ENCODE results near the gene RNU1-1. TPM values are rescaled to one million over a fixed set of nuclear protein-coding genes. Genes with fewer than 3 reads are reported as not detected.
"Not testable (repeated sequence)": the region's sequence is repeated elsewhere in the genome, so short reads cannot be mapped to it uniquely, and the experiment has no call there.

The RNU1-1 gene
- polyA plus RNA-seq, 4 donors, result not detected

- not testable (repeated sequence) for DNase-seq (ENCODE audit: low read depth in 4 of 4, low spot score in 3 of 4)
These were observed 11.7 kb upstream of the RNU1-1 start for GRCh38 chr1:16525769-16526168.

DNA sequence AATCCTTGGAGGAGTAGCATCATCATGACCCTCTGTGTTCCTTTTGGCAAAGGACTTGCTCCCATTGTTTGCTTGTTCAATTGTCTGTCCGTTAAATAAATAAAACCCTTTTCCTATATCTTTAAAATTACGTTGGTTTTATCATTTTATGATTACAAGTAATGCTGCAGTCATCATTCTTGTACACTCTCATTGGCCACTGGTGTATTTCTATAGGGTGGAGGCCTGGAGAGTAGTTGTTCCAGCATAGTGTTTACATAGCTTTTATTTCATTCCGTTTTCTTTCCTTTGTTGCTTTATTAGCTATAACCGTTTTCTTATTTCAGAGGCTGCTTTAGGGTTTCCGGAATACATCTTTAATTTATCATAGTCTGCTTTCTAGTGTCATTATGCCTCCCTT lies 7.6 kb upstream of the RNU1-1 start:
- DNase-seq (ENCODE audit: low read depth in 4 of 4, low spot score in 3 of 4), result not testable (repeated sequence)

GRCh38 chr1:16521288-16521583 lies 7.2 kb upstream of the RNU1-1 start:
- DNase-seq (ENCODE audit: low read depth in 4 of 4, low spot score in 3 of 4), result no peak

- not testable (repeated sequence) for DNase-seq (ENCODE audit: low read depth in 4 of 4, low spot score in 3 of 4)
These were observed 6.6 kb upstream of the RNU1-1 start for GRCh38 chr1:16520435-16521287.

- not testable (repeated sequence) for DNase-seq (ENCODE audit: low read depth in 4 of 4, low spot score in 3 of 4)
These were observed 5.3 kb upstream of the RNU1-1 start for GRCh38 chr1:16519255-16519951.

GRCh38 chr1:16518913-16519254 lies 4.8 kb upstream of the RNU1-1 start:
- not testable (repeated sequence) for DNase-seq (ENCODE audit: low read depth in 4 of 4, low spot score in 3 of 4)

DNA sequence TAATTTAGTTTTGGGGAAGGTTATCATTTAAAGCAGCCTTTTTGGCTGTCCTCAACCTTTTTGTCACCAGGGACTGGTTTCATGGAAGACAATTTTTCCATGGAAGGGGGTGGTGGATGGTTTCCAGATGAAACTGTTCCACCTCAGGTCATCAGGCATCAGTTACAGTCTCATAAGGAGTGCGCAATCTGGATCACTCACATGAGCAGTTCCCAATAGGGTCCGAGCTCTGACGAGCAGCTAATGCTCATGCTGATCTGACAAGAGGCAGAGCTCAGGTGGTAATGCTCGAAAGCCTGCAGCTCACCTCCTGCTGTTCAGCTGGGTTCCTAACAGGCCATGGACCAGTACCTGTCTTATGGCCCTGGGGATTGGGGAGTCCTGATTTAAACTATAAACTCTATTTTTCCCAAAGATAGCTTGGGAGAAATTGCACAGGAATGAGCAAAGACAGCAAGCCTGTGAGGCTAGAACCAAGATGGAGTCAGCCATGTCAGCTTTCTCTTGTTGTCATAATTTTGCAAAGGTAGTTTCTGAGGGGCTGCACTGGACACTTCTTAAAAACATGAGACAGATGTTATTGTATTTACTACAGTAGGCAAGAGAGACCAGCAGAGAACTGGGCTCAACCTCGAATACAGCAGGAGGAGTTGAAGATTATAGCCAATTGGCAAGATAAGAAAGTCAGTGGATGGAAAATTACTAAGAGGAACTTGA lies 2.8 kb upstream of the RNU1-1 start:
- not testable (repeated sequence) for DNase-seq (ENCODE audit: low read depth in 4 of 4, low spot score in 3 of 4)

GRCh38 chr1:16513412-16514106 lies 526 bp downstream of the RNU1-1 start:
- DNase-seq (ENCODE audit: low read depth in 4 of 4, low spot score in 3 of 4), result peak in 2 of 4 donors; percentile 66 to 79

GRCh38 chr1:16512624-16513411 lies 1.3 kb downstream of the RNU1-1 start:
- DNase-seq (ENCODE audit: low read depth in 4 of 4, low spot score in 3 of 4), result not testable (repeated sequence)

DNA sequence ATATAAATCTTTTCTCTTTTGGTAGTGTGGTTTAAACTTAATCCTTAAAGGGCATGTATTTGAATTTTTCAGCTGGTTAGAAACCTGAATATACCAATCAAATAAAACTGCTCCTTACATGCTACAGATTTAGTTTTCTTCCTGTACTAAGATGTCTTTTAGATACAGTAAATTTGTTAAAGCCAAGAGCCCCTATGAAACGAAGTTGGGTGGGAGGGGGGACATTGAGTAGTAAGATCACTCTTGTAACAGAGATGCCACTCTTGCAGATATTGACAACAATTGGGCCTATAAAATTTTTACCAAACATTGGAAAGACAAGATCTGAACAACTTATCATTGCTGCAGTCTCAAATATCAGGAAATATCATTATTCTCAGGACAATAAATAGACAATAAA lies 2.2 kb downstream of the RNU1-1 start:
- not testable (repeated sequence) for DNase-seq (ENCODE audit: low read depth in 4 of 4, low spot score in 3 of 4)

DNA sequence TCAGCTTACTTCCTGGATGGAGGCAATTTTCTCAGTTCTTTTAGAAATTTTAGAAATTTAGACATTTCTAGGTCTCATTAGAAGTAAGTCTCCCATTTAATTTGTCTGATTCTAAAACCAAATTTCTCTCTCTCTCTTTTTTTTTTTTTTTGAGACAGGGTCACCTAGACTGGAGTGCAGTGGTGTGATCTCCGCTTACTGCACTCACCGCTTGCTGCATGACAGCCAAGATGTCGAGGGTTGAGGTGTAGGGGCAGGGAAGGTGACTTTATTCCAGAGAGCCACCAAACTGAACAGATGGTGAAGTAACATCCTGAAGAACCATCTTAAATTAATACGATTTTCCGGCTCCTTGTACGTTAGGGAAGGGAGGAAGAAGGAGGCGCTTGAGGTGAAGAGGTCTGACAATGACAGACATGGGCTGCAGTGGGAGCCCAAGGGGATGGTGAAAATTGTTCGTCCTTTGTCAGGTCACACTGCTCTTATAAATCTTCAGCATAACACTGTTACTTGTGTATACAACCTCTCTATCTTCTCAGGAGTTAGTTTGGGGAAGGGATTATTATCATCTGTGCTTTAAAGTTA lies 5.1 kb downstream of the RNU1-1 start:
- peak in 1 of 4 donors; percentile 23 for DNase-seq (ENCODE audit: low read depth in 4 of 4, low spot score in 3 of 4)

GRCh38 chr1:16506364-16507136 lies 7.5 kb downstream of the RNU1-1 start:
- DNase-seq (ENCODE audit: low read depth in 4 of 4, low spot score in 3 of 4), result peak in 2 of 4 donors; percentile 26 to 58

GRCh38 chr1:16505870-16506269 lies 8.2 kb downstream of the RNU1-1 start:
- not testable (repeated sequence) for DNase-seq (ENCODE audit: low read depth in 4 of 4, low spot score in 3 of 4)

GRCh38 chr1:16503494-16503893 lies 10.6 kb downstream of the RNU1-1 start:
- no peak for DNase-seq (ENCODE audit: low read depth in 4 of 4, low spot score in 3 of 4)

- DNase-seq (ENCODE audit: low read depth in 4 of 4, low spot score in 3 of 4), result not testable (repeated sequence)
These were observed 12.6 kb downstream of the RNU1-1 start for GRCh38 chr1:16501446-16501845.

DNA sequence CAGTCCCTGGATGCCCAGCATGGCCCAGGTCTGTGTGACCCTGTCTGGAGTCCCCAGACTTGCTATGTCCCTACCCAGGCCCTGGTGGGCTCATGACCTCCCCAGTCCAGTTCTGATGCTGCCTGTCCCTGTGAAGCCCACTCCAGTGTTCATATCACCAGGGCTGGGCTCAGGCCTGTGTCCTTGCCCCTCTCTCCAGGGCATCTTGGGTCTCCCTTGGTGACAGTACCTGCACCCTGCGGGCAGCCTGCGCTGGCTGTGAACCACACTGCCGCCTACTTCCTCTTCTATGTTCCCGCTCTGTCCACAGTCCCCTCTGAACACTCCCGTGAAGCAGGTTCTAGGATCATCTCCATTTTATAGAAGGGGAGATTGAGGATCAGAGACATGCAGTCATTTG lies 13.1 kb downstream of the RNU1-1 start:
- not testable (repeated sequence) for DNase-seq (ENCODE audit: low read depth in 4 of 4, low spot score in 3 of 4)

GRCh38 chr1:16500466-16500865 lies 13.6 kb downstream of the RNU1-1 start:
- DNase-seq (ENCODE audit: low read depth in 4 of 4, low spot score in 3 of 4), result not testable (repeated sequence)

DNA sequence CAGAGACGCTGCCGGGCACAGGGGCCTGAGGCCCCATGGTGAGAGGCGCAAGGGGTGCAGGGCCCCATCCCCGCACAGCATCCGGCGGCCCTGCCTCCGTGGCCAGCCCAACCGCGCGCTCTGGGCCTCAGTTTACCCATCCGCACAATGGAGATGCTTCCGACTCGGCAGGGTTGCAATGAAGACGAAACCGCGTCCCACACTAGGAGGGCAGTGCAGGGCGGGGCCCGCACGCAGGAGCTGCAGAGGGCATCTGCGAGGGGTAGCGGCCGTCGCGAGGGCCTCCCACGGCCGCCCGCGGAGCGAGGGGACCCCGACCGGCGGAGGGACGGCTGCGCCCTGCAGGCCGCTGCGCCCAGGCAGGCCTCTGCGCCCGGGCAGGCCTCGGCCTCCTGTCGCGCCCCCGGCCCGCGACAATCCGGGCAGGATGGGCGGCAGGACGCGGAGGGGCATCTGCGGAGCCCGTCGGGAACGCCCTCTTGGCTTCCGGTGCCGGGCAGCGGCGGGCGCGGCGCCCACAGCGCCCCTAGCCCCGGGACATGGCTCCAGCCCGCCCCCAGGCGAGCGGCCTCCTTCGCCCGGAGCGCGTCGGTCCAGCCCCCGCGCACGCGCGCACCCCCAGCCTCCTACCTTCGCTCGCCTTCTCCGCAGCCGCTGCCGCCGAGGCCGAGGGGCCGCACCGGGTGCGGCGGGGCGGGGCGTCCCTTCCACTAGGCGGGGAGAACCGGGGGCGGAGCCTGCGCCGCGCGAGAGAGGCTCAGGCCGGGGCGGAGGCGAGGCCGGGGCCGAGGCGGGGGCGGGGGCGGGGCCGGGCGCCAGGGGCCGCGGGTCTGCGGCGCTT lies 15.3 kb downstream of the RNU1-1 start:
- DNase-seq (ENCODE audit: low read depth in 4 of 4, low spot score in 3 of 4), result peak; percentile 73 to 86 (median 82)

Data from left renal pelvis (tissue), 4 donors.